DMS153 treated with DMSO at 0.1 percent for 48 hours (cell line): Measurements from ENCODE around the gene ACOT7.
"Not testable (repeated sequence)": the region's sequence is repeated elsewhere in the genome, so short reads cannot be mapped to it uniquely, and the experiment has no call there.

Source experiments
- DNase-seq: peaks from one replicate; lab custom pipeline; 2025; ENCODE audit not compliant: unreplicated experiment; lab: John Stamatoyannopoulos, UW

ACOT7 gene

GRCh38 chr1:6317098-6317760 lies 76.3 kb downstream of the ACOT7 start:
- DNase-seq = no peak

GRCh38 chr1:6316240-6317097 lies 77.1 kb downstream of the ACOT7 start:
- DNase-seq = no peak

GRCh38 chr1:6314503-6314902 lies 79.1 kb downstream of the ACOT7 start:
- DNase-seq = no peak

GRCh38 chr1:6313393-6314200 lies 80.0 kb downstream of the ACOT7 start:
- DNase-seq = no peak

GRCh38 chr1:6310116-6310848 lies 83.3 kb downstream of the ACOT7 start:
- no peak for DNase-seq

- no peak for DNase-seq
These were observed 84.0 kb downstream of the ACOT7 start for GRCh38 chr1:6309564-6309963.

GRCh38 chr1:6308449-6308848 lies 85.1 kb downstream of the ACOT7 start:
- no peak for DNase-seq

GRCh38 chr1:6307682-6308081 lies 85.9 kb downstream of the ACOT7 start:
- DNase-seq = not testable (repeated sequence)

- DNase-seq = no peak
These were observed 86.5 kb downstream of the ACOT7 start for GRCh38 chr1:6307099-6307498.

- no peak for DNase-seq
These were observed 90.1 kb downstream of the ACOT7 start for GRCh38 chr1:6303397-6304012.

GRCh38 chr1:6302568-6302967 lies 91.0 kb downstream of the ACOT7 start:
- no peak for DNase-seq

- DNase-seq = no peak
These were observed 92.0 kb downstream of the ACOT7 start for GRCh38 chr1:6301526-6301925.

GRCh38 chr1:6300342-6301048 lies 93.1 kb downstream of the ACOT7 start:
- DNase-seq = no peak

- no peak for DNase-seq
These were observed 93.9 kb downstream of the ACOT7 start for GRCh38 chr1:6299557-6300165.

GRCh38 chr1:6298940-6299465 lies 94.6 kb downstream of the ACOT7 start:
- no peak for DNase-seq

- no peak for DNase-seq
These were observed 95.0 kb downstream of the ACOT7 start for GRCh38 chr1:6298530-6298929.

- DNase-seq = no peak
These were observed 97.7 kb downstream of the ACOT7 start for GRCh38 chr1:6295910-6296309.

GRCh38 chr1:6294890-6295556 lies 98.5 kb downstream of the ACOT7 start:
- DNase-seq = no peak
